Heart left ventricle (tissue), 13 donors: ENCODE results near the gene SUPT3H.

Experiments
- POLR2A ChIP-seq, 2 donors: fragments of 450-650 bp; IDR thresholded peaks; one replicate each; pipeline ENCODE4 v1.6.1; 2017; ENCODE audit warnings: antibody characterized with exemption in 2 of 2, mild to moderate bottlenecking in 2 of 2, moderate library complexity in 2 of 2
- TF ChIP-seq, protein P1 (sequence below), 12 donors: fragments of 200-600 bp; sonication (generic) in 4 of 12; IDR thresholded peaks; one replicate each; pipeline versions ENCODE4 v1.5.0 to v1.8.0; 2018 to 2022; ENCODE audit warnings: antibody characterized with exemption in 12 of 12, mild to moderate bottlenecking in 5 of 12
- donor health status: ischemic (EF 13 %, LVEDD 7.1; RV severe dilation, severe dysfunction).
- donor health status: DM: no; HTN: yes; CAD: no.
- donor health status: DM: no; HTN: no; CAD: no.
- donor health status: ischemic (EF 25% LVEDD 6.9; RV normal size, moderate dysfunction).
- donor health status: ischemic (EF 25% LVEDD 5.7; RV mildly dilated, moderate dysfunction).
- donor health status: ischemic (EF 35%, LVEDD 5.7; RV mildly dilated, moderate dysfunction).
- donor health status: nonischemic (EF 11% LVEDD 7.7; RV severe dilation, severe dysfunction).
- donor health status: DM: yes; HTN: yes; CAD: no.
- donor health status: PGD.
- donor health status: ischemic (EF 29% LVEDD 5.4; RV normal size, mild dysfunction).
- donor health status: nonischemic (EF 23%, LVEDD 6.1; RV moderate dilation, normal function).

DNA sequence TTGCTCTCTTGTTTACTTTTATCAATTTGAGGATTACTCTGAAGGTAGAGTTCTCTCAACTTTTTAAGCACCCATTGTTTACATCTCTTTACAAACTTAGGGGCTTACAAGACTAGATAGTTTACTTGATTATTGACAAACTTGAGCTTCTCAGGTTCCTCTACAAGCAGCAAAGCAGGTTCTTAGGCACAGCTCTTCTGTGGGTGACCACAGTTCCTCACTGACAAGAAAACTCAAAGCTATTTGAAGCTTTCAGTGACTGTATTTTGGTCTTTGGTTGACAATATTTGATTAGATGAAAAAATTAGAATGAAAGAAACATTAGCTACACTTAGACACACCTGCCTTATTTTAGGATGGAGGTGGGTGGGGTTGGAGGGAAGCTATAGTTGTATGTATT is 376.9 kb downstream of the SUPT3H start:
- TF ChIP-seq, protein P1, sequence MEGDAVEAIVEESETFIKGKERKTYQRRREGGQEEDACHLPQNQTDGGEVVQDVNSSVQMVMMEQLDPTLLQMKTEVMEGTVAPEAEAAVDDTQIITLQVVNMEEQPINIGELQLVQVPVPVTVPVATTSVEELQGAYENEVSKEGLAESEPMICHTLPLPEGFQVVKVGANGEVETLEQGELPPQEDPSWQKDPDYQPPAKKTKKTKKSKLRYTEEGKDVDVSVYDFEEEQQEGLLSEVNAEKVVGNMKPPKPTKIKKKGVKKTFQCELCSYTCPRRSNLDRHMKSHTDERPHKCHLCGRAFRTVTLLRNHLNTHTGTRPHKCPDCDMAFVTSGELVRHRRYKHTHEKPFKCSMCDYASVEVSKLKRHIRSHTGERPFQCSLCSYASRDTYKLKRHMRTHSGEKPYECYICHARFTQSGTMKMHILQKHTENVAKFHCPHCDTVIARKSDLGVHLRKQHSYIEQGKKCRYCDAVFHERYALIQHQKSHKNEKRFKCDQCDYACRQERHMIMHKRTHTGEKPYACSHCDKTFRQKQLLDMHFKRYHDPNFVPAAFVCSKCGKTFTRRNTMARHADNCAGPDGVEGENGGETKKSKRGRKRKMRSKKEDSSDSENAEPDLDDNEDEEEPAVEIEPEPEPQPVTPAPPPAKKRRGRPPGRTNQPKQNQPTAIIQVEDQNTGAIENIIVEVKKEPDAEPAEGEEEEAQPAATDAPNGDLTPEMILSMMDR (IDR thresholded peaks at IDR 0.05), result no peak
- TF ChIP-seq POLR2A (IDR thresholded peaks at IDR 0.05), result no peak
